Neural progenitor cell (in vitro differentiated cells): ENCODE data around the gene MATN1. TPM values are rescaled to one million over a fixed set of nuclear protein-coding genes. Genes with fewer than 3 reads are reported as not detected.

Experiments used
- DNase-seq: peaks from one replicate; pipeline ENCODE4 v3.0.0-alpha.2; 2016; ENCODE audit warnings: low spot score
- H2AFZ ChIP-seq: fragments of 200-600 bp; sonication (generic); replicated peaks from 2 replicates; pipeline ENCODE4 v1.6.1; 2016; ENCODE audit warnings: antibody characterized with exemption
- H3F3A ChIP-seq: fragments of 200-600 bp; sonication (generic); 2 replicates; pipeline ENCODE4 v1.6.1; 2016; ENCODE audit warnings: antibody characterized with exemption, low read depth
- H3K27ac ChIP-seq: fragments of 200-600 bp; sonication (generic); 2 replicates; pipeline ENCODE4 v1.5.1; 2016; ENCODE audit warnings: mild to moderate bottlenecking
- H3K27me3 ChIP-seq: fragments of 200-600 bp; sonication (generic); 2 replicates; pipeline ENCODE4 v1.6.1; 2016; ENCODE audit warnings: mild to moderate bottlenecking, moderate library complexity
- H3K36me3 ChIP-seq: fragments of 200-600 bp; sonication (generic); 2 replicates; pipeline ENCODE4 v1.5.1; 2016
- H3K4me1 ChIP-seq: fragments of 200-600 bp; sonication (generic); 2 replicates; pipeline ENCODE4 v1.6.1; 2016; ENCODE audit warnings: mixed run types
- H3K4me2 ChIP-seq: fragments of 200-600 bp; sonication (generic); 2 replicates; pipeline ENCODE4 v1.6.1; 2016
- H3K4me3 ChIP-seq: fragments of 200-600 bp; sonication (generic); 2 replicates; pipeline ENCODE4 v1.5.1; 2016
- H3K79me2 ChIP-seq: fragments of 200-600 bp; sonication (generic); 2 replicates; pipeline ENCODE4 v1.6.1; 2016; ENCODE audit warnings: low read depth
- H3K9ac ChIP-seq: fragments of 200-600 bp; sonication (generic); 2 replicates; pipeline ENCODE4 v1.6.1; 2016
- H3K9me3 ChIP-seq: fragments of 200-600 bp; sonication (generic); 2 replicates; pipeline ENCODE4 v1.5.1; 2016; ENCODE audit warnings: low read depth
- H4K20me1 ChIP-seq: fragments of 200-600 bp; sonication (generic); 2 replicates; pipeline ENCODE4 v1.6.1; 2016; ENCODE audit warnings: low read depth
- H3K27ac Mint-ChIP-seq: 3 replicates; pipeline ENCODE4 v1.8.0; 2021; ENCODE audit warnings: mixed read lengths
- H3K27me3 Mint-ChIP-seq: 2 replicates; pipeline ENCODE4 v1.8.0; 2022; ENCODE audit warnings: low read depth, mild to moderate bottlenecking, inconsistent platforms, moderate library complexity, mixed read lengths; ENCODE audit not compliant: insufficient read depth
- H3K36me3 Mint-ChIP-seq: 3 replicates; pipeline ENCODE4 v1.8.0; 2021; ENCODE audit warnings: mixed read lengths
- H3K4me1 Mint-ChIP-seq: 3 replicates; pipeline ENCODE4 v1.8.0; 2021; ENCODE audit warnings: mixed read lengths
- H3K4me3 Mint-ChIP-seq: 3 replicates; pipeline ENCODE4 v1.8.0; 2021; ENCODE audit warnings: mild to moderate bottlenecking, moderate library complexity, mixed read lengths
- H3K9me3 Mint-ChIP-seq: 3 replicates; pipeline ENCODE4 v1.8.0; 2020; ENCODE audit warnings: mixed read lengths
- EZH2 ChIP-seq: fragments of 200-600 bp; sonication (generic); IDR thresholded peaks from 2 replicates; pipeline ENCODE4 v1.6.1; 2017; ENCODE audit warnings: antibody characterized with exemption, mild to moderate bottlenecking, moderate library complexity
- EZH2phosphoT487 ChIP-seq: fragments of 200-600 bp; sonication (generic); IDR thresholded peaks from 2 replicates; pipeline ENCODE4 v1.6.1; 2017; ENCODE audit warnings: antibody characterized with exemption
- total RNA-seq: library from RNA; depleted of rRNA; stranded (reverse); fragments of >200 nt; gene quantifications from 2 replicates; pipeline ENCODE4 v1.2.3, GENCODE V29; 2015; ENCODE audit warnings: low replicate concordance
- TF ChIP-seq, protein P1 (sequence below): fragments of 200-600 bp; sonication (generic); IDR thresholded peaks from 2 replicates; pipeline ENCODE4 v1.5.1; 2017; ENCODE audit warnings: antibody characterized with exemption, mild to moderate bottlenecking

The MATN1 gene
- total RNA-seq, 1 donor from 2014 or later: not detected

DNA sequence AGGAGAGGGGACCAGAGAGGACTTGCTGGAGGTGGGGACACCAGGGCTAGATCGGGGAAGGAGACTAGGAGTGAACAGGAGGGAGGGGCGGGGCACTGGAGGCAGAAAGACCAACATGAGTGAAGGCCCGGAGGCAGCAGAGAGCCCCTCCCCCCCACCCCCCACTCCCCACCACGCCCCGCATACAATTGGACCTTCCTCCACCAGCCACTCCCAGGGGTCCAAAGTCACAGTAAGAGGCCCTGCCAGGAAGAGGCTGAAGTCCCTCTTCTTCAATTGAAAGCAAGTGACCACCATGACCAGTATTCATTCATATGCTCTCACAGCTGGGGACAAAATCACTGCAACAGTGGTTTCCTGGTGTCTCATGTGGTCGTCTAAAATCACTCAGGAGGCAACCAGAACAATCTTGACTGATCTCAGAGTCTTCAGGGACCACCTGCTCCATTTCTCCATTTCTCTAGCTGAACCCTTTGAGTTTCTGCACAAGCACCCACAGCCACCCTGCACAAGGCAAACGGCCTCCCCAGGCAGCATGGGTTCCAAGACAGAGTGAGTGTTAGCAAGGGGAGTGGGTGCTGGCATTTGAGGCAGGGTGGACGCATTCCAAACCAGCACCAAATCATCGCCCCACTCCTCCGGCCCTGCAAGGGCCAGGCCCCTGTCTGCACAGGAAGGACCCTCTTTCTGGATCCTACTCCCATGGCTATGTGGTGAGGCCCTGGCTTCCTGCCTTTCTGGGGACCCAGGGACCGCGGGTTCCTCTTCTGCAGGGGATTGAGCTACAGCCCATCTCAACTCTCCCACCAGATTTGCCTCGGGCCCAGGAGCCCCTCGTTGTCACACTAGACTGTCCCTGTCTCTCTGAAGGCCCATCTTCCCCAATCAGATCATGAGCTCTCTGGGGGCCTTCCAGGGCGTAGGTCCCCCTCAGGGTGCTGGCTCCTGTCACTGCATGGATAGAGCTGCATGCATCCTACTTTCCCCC is 17.2 kb upstream of the MATN1 start:
- H3K4me1 ChIP-seq: no peaks in the 10 kb centered on the region
- no peak for DNase-seq
- Mint-ChIP-seq H3K27ac (peak overlapping the region; percentile 94), H3K27me3 (peaks cover 8% of the 10 kb centered on the region), H3K36me3 (no peaks in the 10 kb centered on the region), H3K4me1 (peaks cover 10% of the 10 kb centered on the region), H3K4me3 (no peak overlapping the region), H3K9me3 (no peaks in the 10 kb centered on the region)
- no peaks in the 10 kb centered on the region for H3F3A ChIP-seq
- H3K4me3 ChIP-seq: no peak overlapping the region
- TF ChIP-seq EZH2 (no peak), EZH2phosphoT487 (no peak)
- TF ChIP-seq, protein P1, sequence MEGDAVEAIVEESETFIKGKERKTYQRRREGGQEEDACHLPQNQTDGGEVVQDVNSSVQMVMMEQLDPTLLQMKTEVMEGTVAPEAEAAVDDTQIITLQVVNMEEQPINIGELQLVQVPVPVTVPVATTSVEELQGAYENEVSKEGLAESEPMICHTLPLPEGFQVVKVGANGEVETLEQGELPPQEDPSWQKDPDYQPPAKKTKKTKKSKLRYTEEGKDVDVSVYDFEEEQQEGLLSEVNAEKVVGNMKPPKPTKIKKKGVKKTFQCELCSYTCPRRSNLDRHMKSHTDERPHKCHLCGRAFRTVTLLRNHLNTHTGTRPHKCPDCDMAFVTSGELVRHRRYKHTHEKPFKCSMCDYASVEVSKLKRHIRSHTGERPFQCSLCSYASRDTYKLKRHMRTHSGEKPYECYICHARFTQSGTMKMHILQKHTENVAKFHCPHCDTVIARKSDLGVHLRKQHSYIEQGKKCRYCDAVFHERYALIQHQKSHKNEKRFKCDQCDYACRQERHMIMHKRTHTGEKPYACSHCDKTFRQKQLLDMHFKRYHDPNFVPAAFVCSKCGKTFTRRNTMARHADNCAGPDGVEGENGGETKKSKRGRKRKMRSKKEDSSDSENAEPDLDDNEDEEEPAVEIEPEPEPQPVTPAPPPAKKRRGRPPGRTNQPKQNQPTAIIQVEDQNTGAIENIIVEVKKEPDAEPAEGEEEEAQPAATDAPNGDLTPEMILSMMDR: no peak
- H3K27me3 ChIP-seq: no peaks in the 10 kb centered on the region
- no peak overlapping the region for H3K9ac ChIP-seq
- H3K27ac ChIP-seq: no peak overlapping the region
- H3K9me3 ChIP-seq: no peaks in the 10 kb centered on the region
- no peaks in the 10 kb centered on the region for H4K20me1 ChIP-seq
- no peaks in the 10 kb centered on the region for H3K36me3 ChIP-seq
- no peak overlapping the region for H3K4me2 ChIP-seq
- H3K79me2 ChIP-seq: no peaks in the 10 kb centered on the region
- H2AFZ ChIP-seq: no peak overlapping the region

DNA sequence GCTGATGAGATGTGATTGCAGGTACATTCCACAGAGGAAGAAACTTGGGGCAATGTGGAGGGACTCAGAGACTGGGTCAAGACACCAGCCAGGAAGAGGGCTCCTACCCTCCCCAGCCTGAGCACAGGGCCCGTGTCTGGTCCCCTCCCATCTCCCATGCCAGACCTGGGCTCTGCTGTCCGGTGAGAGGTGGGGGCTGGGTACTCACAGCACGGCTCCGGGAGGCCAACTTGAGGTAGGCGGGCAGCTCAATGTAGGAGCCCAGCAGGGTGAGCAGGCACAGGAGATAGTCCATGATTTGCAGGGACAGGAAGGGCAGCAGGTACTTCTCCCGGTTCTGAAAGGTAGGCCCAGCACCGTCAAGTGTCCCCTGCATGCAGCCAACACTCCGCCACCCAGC is 16.2 kb upstream of the MATN1 start:
- Mint-ChIP-seq H3K27me3 (peaks cover 8% of the 10 kb centered on the region), H3K9me3 (no peaks in the 10 kb centered on the region), H3K36me3 (no peaks in the 10 kb centered on the region), H3K4me1 (peaks cover 10% of the 10 kb centered on the region), H3K4me3 (no peak overlapping the region), H3K27ac (no peak overlapping the region)
- Histone ChIP-seq H3K27ac (no peak overlapping the region), H3K36me3 (no peaks in the 10 kb centered on the region), H3F3A (no peaks in the 10 kb centered on the region), H3K79me2 (no peaks in the 10 kb centered on the region), H3K27me3 (no peaks in the 10 kb centered on the region), H3K4me3 (no peak overlapping the region), H3K4me2 (no peak overlapping the region), H3K4me1 (no peaks in the 10 kb centered on the region), H3K9me3 (no peaks in the 10 kb centered on the region), H2AFZ (no peak overlapping the region), H3K9ac (no peak overlapping the region), H4K20me1 (no peaks in the 10 kb centered on the region)
- no peak for TF ChIP-seq EZH2phosphoT487
- TF ChIP-seq EZH2: no peak
- TF ChIP-seq, protein P1: no peak
- DNase-seq: no peak

DNA sequence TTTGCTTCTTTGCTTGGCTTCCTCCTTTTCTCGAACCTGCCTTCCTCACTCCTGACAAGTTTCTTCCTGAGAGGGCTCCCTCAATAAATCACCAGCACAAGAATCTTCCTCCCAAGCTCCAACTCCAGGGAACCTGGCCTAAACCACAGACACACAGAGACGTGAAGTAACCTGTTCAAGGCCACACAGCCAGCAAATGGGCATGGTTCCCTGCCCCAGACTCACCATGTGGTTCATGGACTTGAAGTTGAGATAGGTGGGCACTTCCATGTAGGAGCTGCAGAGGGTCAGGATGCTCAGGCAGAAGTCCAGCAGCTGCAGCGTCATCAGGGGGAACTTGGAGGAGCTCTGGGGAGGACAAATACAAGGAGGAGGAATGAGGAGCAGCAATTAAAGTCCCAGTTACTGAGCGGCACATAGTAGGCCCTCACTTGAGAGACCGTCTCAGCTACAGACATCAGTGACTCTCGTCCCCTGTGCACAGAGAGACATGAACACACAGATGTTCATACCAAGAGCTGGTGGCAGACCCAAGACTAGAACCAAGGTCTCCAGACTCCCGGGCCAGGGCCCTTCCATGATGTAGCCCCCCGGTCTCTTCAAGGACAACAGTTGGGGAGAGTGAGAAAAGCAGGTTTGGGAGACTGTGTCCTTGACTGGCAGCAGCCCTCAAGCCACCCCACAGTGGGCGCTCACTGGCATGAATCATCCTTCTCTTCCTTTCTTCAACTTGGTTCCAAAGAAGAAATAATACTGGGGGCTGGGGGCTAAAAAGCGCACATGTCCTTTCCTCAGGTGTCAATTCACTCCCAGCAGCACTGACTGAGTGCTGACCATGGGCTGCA is 15.6 kb upstream of the MATN1 start:
- peak overlapping the region; percentile 68 for H3K27ac Mint-ChIP-seq
- Histone ChIP-seq H3K4me1 (no peaks in the 10 kb centered on the region), H3K27me3 (no peaks in the 10 kb centered on the region), H3K9ac (no peak overlapping the region), H2AFZ (no peak overlapping the region), H4K20me1 (no peaks in the 10 kb centered on the region), H3K27ac (no peak overlapping the region), H3K4me2 (no peak overlapping the region), H3K9me3 (no peaks in the 10 kb centered on the region), H3K79me2 (no peaks in the 10 kb centered on the region), H3K4me3 (no peak overlapping the region), H3F3A (no peaks in the 10 kb centered on the region), H3K36me3 (no peaks in the 10 kb centered on the region)
- no peaks in the 10 kb centered on the region for H3K9me3 Mint-ChIP-seq
- TF ChIP-seq EZH2phosphoT487 (no peak), EZH2 (no peak)
- TF ChIP-seq, protein P1: no peak
- no peak overlapping the region for H3K4me3 Mint-ChIP-seq
- no peak for DNase-seq
- peaks cover 10% of the 10 kb centered on the region for H3K4me1 Mint-ChIP-seq
- H3K36me3 Mint-ChIP-seq: no peaks in the 10 kb centered on the region
- H3K27me3 Mint-ChIP-seq: peaks cover 8% of the 10 kb centered on the region
